K562 (cell line): ENCODE data around the gene CCDC17. TPM values are rescaled to one million over a fixed set of nuclear protein-coding genes. Genes with fewer than 3 reads are reported as not detected.

ENCODE experiments used
- BCLAF1 ChIP-seq, 2 experiments: fragments of 450-650 bp in 1 of 2; IDR thresholded peaks; 2 replicates each; pipeline ENCODE4 v1.6.1; 2011 to 2017; ENCODE audit warnings: low read depth in 2 of 2, antibody characterized with exemption in 1 of 2, borderline replicate concordance in 1 of 2, low read length in 1 of 2, mild to moderate bottlenecking in 1 of 2, mixed read lengths in 1 of 2; ENCODE audit not compliant: control insufficient read depth in 1 of 2
- CEBPB ChIP-seq: fragments of 450-650 bp; IDR thresholded peaks from 2 replicates; pipeline ENCODE4 v1.6.1; 2016; ENCODE audit warnings: missing genetic modification characterization, missing compliant biosample characterization
- COPS2 ChIP-seq: fragments of 450-650 bp; conservative IDR thresholded peaks from 2 replicates; pipeline ENCODE4 v1.6.1; 2016; ENCODE audit warnings: mild to moderate bottlenecking, moderate library complexity
- ELK3 ChIP-seq: fragments of 450-650 bp; formaldehyde crosslinking; IDR thresholded peaks from 2 replicates; pipeline ENCODE4 v1.4.0; 2020; ENCODE audit warnings: mild to moderate bottlenecking
- ESRRA ChIP-seq: fragments of 450-650 bp; IDR thresholded peaks from 2 replicates; pipeline ENCODE4 v1.6.1; 2014; ENCODE audit warnings: low read depth, mild to moderate bottlenecking, moderate library complexity, borderline replicate concordance
- FOS ChIP-seq: IDR thresholded peaks from 3 replicates; pipeline ENCODE4 v1.6.1; 2011; ENCODE audit not compliant: insufficient read length; ENCODE audit errors: extremely low read depth
- HDAC6 ChIP-seq: IDR thresholded peaks from 2 replicates; pipeline ENCODE4 v1.6.1; 2012; ENCODE audit warnings: low read depth, mild to moderate bottlenecking, control low read depth, inconsistent platforms, low read length, moderate library complexity
- KDM4B ChIP-seq, 2 experiments: fragments of 450-650 bp in 1 of 2; sonication (generic) in 1 of 2; IDR thresholded peaks; 2 replicates each; pipeline ENCODE4 v1.6.1; 2016 to 2017; ENCODE audit warnings: borderline replicate concordance in 2 of 2, antibody characterized with exemption in 1 of 2, low read depth in 1 of 2, mild to moderate bottlenecking in 1 of 2
- MAFG ChIP-seq: fragments of 450-650 bp; conservative IDR thresholded peaks from 2 replicates; pipeline ENCODE4 v1.6.1; 2016; ENCODE audit warnings: missing genetic modification characterization, missing compliant biosample characterization
- MTF1 ChIP-seq: fragments of 250-450 bp; sonication (Bioruptor Pico); IDR thresholded peaks from 2 replicates; pipeline ENCODE4 v1.9.0; 2021; ENCODE audit warnings: moderate library complexity, mild to moderate bottlenecking, inconsistent platforms, borderline replicate concordance
- NCOA6 ChIP-seq: fragments of 450-650 bp; IDR thresholded peaks from 2 replicates; pipeline ENCODE4 v1.6.1; 2017; ENCODE audit warnings: mild to moderate bottlenecking
- NELFE ChIP-seq: IDR thresholded peaks from 2 replicates; pipeline ENCODE4 v1.6.1; 2011; ENCODE audit warnings: mild to moderate bottlenecking; ENCODE audit not compliant: insufficient read depth, insufficient read length
- SPI1 ChIP-seq: IDR thresholded peaks from 2 replicates; pipeline ENCODE4 v1.6.1; 2011; ENCODE audit warnings: low read depth, low read length, control low read depth, borderline replicate concordance
- TBL1XR1 ChIP-seq, 2 experiments: IDR thresholded peaks; 2 replicates each; pipeline ENCODE4 v1.6.1; 2012; ENCODE audit warnings: improper control_type of control experiment in 2 of 2, low read length in 2 of 2, mild to moderate bottlenecking in 1 of 2
- ZFP30 ChIP-seq: fragments of 250-450 bp; sonication (Bioruptor Pico); IDR thresholded peaks from 2 replicates; pipeline ENCODE4 v1.8.0; 2022; ENCODE audit warnings: moderate library complexity, mild to moderate bottlenecking, inconsistent platforms, borderline replicate concordance
- polyA plus RNA-seq, 8 experiments: library from polyadenylated mRNA; depleted of rRNA in 4 of 8; stranded (reverse) in 5 of 8; unstranded in 3 of 8; fragments of >200 nt; fragmentation: Nextera tagmentation in 2 of 8; fragmentation: Illumina TruSeq in 1 of 8; extraction: Ambion mirVana in 2 of 8; extraction: Trizol in 1 of 8; gene quantifications; 2 replicates each; pipeline versions ENCODE4 v1.2.1 to v1.2.3, GENCODE V29; 2011 to 2014; ENCODE audit warnings: inconsistent platforms in 1 of 8, missing spikeins in 1 of 8
- total RNA-seq, 7 experiments: library from RNA; depleted of rRNA in 6 of 7; stranded (reverse); fragments of >200 nt in 6 of 7; fragmentation: Illumina TruSeq in 2 of 7; extraction: Trizol in 2 of 7; gene quantifications; 2 replicates each; pipeline versions ENCODE4 v1.2.1 to v1.2.3, GENCODE V29; 2011 to 2021; ENCODE audit warnings: low replicate concordance in 1 of 7
- TF ChIP-seq, protein P1 (sequence below): IDR thresholded peaks from 3 replicates; pipeline ENCODE4 v1.6.1; 2011; ENCODE audit warnings: borderline replicate concordance, mild to moderate bottlenecking, moderate library complexity; ENCODE audit not compliant: insufficient read length; ENCODE audit errors: extremely low read depth
- TF ChIP-seq, protein P2 (sequence below): IDR thresholded peaks from 2 replicates; pipeline ENCODE4 v1.6.1; 2016; ENCODE audit warnings: missing genetic modification characterization, missing compliant biosample characterization

The CCDC17 gene
- total and polyA plus RNA-seq, 9 of the 15 experiments (the other 6 are each of a cell fraction or from before 2014, with no cell fraction given) = 0.20 to 2.4 (median 0.85) TPM

- TF ChIP-seq BCLAF1 (IDR thresholded peaks at IDR 0.05; ENCODE audit: borderline replicate concordance in 1 of 2, control insufficient read depth in 1 of 2, low read depth in 2 of 2, low read length in 1 of 2) (no peak), COPS2 (no peak), ESRRA (peak; percentile 13; the same call in 1 of the 2 replicates), NCOA6 (no peak; the same call in 1 of the 2 replicates), ELK3 (CRISPR knock-in tag) (no peak), TBL1XR1 (IDR thresholded peaks at IDR 0.05; ENCODE audit: low read length in 2 of 2) (no peak; a peak in 1 of 4 replicates), ZFP30 (CRISPR knock-in tag) (no peak), MTF1 (CRISPR knock-in tag) (no peak), MAFG (no peak), FOS (no peak), CEBPB (tag) (no peak), HDAC6 (peak; percentile 87; the same call in 1 of the 2 replicates), KDM4B (IDR thresholded peaks at IDR 0.05; ENCODE audit: borderline replicate concordance in 2 of 2, low read depth in 1 of 2) (no peak), SPI1 (no peak), NELFE (peak; percentile 91)
- TF ChIP-seq, protein P1, sequence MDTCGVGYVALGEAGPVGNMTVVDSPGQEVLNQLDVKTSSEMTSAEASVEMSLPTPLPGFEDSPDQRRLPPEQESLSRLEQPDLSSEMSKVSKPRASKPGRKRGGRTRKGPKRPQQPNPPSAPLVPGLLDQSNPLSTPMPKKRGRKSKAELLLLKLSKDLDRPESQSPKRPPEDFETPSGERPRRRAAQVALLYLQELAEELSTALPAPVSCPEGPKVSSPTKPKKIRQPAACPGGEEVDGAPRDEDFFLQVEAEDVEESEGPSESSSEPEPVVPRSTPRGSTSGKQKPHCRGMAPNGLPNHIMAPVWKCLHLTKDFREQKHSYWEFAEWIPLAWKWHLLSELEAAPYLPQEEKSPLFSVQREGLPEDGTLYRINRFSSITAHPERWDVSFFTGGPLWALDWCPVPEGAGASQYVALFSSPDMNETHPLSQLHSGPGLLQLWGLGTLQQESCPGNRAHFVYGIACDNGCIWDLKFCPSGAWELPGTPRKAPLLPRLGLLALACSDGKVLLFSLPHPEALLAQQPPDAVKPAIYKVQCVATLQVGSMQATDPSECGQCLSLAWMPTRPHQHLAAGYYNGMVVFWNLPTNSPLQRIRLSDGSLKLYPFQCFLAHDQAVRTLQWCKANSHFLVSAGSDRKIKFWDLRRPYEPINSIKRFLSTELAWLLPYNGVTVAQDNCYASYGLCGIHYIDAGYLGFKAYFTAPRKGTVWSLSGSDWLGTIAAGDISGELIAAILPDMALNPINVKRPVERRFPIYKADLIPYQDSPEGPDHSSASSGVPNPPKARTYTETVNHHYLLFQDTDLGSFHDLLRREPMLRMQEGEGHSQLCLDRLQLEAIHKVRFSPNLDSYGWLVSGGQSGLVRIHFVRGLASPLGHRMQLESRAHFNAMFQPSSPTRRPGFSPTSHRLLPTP = no peak
- TF ChIP-seq, protein P2, sequence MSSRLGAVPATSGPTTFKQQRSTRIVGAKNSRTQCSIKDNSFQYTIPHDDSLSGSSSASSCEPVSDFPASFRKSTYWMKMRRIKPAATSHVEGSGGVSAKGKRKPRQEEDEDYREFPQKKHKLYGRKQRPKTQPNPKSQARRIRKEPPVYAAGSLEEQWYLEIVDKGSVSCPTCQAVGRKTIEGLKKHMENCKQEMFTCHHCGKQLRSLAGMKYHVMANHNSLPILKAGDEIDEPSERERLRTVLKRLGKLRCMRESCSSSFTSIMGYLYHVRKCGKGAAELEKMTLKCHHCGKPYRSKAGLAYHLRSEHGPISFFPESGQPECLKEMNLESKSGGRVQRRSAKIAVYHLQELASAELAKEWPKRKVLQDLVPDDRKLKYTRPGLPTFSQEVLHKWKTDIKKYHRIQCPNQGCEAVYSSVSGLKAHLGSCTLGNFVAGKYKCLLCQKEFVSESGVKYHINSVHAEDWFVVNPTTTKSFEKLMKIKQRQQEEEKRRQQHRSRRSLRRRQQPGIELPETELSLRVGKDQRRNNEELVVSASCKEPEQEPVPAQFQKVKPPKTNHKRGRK (tag) = no peak
Observed at GRCh38 chr1:45583666-45584350, 40.0 kb downstream of the CCDC17 start, which contains the start of gene NASP (continued).
